HFF-Myc (cell line): ENCODE data around the gene BNIP1.

Source experiments
- DNase-seq: peaks from one replicate; pipeline ENCODE4 v3.0.0-alpha.2; 2011; ENCODE audit warnings: low read depth; ENCODE audit errors: extremely low read depth
- H3K4me3 ChIP-seq: replicated peaks from 2 replicates; pipeline ENCODE4 v1.5.1; 2011; ENCODE audit warnings: low read depth, mild to moderate bottlenecking, control low read depth, low read length
- CTCF ChIP-seq: IDR thresholded peaks from 2 replicates; pipeline ENCODE4 v1.5.1; 2012; ENCODE audit warnings: mild to moderate bottlenecking, low read depth, low read length, control low read depth; ENCODE audit errors: missing control alignments

BNIP1 gene

GRCh38 chr5:173202266-173202875 is 58.0 kb downstream of the BNIP1 start:
- no peak overlapping the region for H3K4me3 ChIP-seq
- TF ChIP-seq CTCF: no peak
- DNase-seq: no peak

GRCh38 chr5:173204185-173204979 is 60.1 kb downstream of the BNIP1 start:
- TF ChIP-seq CTCF: peak; percentile 49
- no peak overlapping the region for H3K4me3 ChIP-seq
- DNase-seq: no peak

- DNase-seq: no peak
- H3K4me3 ChIP-seq: no peak overlapping the region
- no peak for TF ChIP-seq CTCF
These were observed 61.6 kb downstream of the BNIP1 start for GRCh38 chr5:173205916-173206315.

- H3K4me3 ChIP-seq: no peak overlapping the region
- TF ChIP-seq CTCF: no peak
- DNase-seq: no peak
These were observed 64.0 kb downstream of the BNIP1 start for GRCh38 chr5:173208296-173208695.

- DNase-seq: no peak
- no peak for TF ChIP-seq CTCF
- H3K4me3 ChIP-seq: no peak overlapping the region
These were observed 66.5 kb downstream of the BNIP1 start for GRCh38 chr5:173210877-173211276.

- no peak for DNase-seq
- no peak for TF ChIP-seq CTCF
- H3K4me3 ChIP-seq: no peak overlapping the region
These were observed 67.0 kb downstream of the BNIP1 start for GRCh38 chr5:173211284-173211683.
